Spinal cord (tissue), 10 donors: Measurements from ENCODE around the gene HECW1. TPM values are rescaled to one million over a fixed set of nuclear protein-coding genes. Genes with fewer than 3 reads are reported as not detected.
"Not testable (repeated sequence)": the region's sequence is repeated elsewhere in the genome, so short reads cannot be mapped to it uniquely, and the experiment has no call there.

Experiments used
- DNase-seq, 6 donors: peaks; one replicate each; pipeline versions ENCODE4 v3.0.0 to v3.0.0-alpha.2; 2013 to 2015; ENCODE audit warnings: low spot score in 6 of 6, low read depth in 4 of 6
- H3K27ac ChIP-seq: one replicate; pipeline ENCODE4 v1.5.1; 2013; ENCODE audit warnings: low read depth, low read length, control low read depth
- H3K27me3 ChIP-seq: one replicate; pipeline ENCODE4 v1.6.1; 2013; ENCODE audit warnings: low read length; ENCODE audit not compliant: control insufficient read depth, insufficient read depth
- H3K36me3 ChIP-seq: one replicate; pipeline ENCODE4 v1.6.1; 2013; ENCODE audit warnings: low read length; ENCODE audit not compliant: control insufficient read depth, insufficient read depth
- H3K4me1 ChIP-seq: one replicate; pipeline ENCODE4 v1.6.1; 2013; ENCODE audit warnings: low read length; ENCODE audit not compliant: control insufficient read depth, insufficient read depth
- H3K4me3 ChIP-seq: one replicate; pipeline ENCODE4 v1.5.1; 2013; ENCODE audit warnings: low read depth, low read length, control low read depth
- H3K9me3 ChIP-seq: one replicate; pipeline ENCODE4 v1.6.1; 2013; ENCODE audit warnings: low read length; ENCODE audit not compliant: control insufficient read depth, insufficient read depth
- WGBS: methylation state at CpG from one replicate; pipeline ENCODE4 v1.1.5; 2013; ENCODE audit warnings: missing lambda C conversion rate; ENCODE audit not compliant: insufficient coverage; 5-methylcytosine and 5-hydroxymethylcytosine counted together
- polyA plus RNA-seq, 2 donors: library from polyadenylated mRNA; unstranded; fragments of 120-200 nt; gene quantifications; one replicate each; pipeline ENCODE4 v1.2.1, GENCODE V29; 2013; ENCODE audit not compliant: insufficient read length in 2 of 2
- total RNA-seq, 2 donors: library from RNA; depleted of rRNA in 1 of 2; stranded (reverse); fragments of 120-200 nt in 1 of 2; fragments of >200 nt in 1 of 2; gene quantifications; one replicate each; pipeline versions ENCODE4 v1.2.3 to v1.2.4, GENCODE V29; 2013 to 2014
- donor health status: healthy.

HECW1 gene
- total and polyA plus RNA-seq, 4 donors, result 10.7 to 23.5 (median 18.4) TPM

GRCh38 chr7:43345696-43346095 is 233.2 kb downstream of the HECW1 start:
- not testable (repeated sequence) for H3K4me3 ChIP-seq, H3K27me3 ChIP-seq, H3K36me3 ChIP-seq, DNase-seq, H3K9me3 ChIP-seq, H3K4me1 ChIP-seq, H3K27ac ChIP-seq
- WGBS, result no CpG with 5 or more reads among the region's 1 CpG

GRCh38 chr7:43351683-43352082 is 239.2 kb downstream of the HECW1 start:
- Histone ChIP-seq H3K4me3 (no peak overlapping the region), H3K4me1 (no peaks in the 10 kb centered on the region), H3K36me3 (no peaks in the 10 kb centered on the region), H3K27ac (no peak overlapping the region), H3K27me3 (no peaks in the 10 kb centered on the region), H3K9me3 (no peaks in the 10 kb centered on the region)
- 94% methylated on average over 3 of the region's 3 CpGs for WGBS
- no peak for DNase-seq

- Histone ChIP-seq H3K27me3 (no peaks in the 10 kb centered on the region), H3K9me3 (no peaks in the 10 kb centered on the region), H3K36me3 (no peaks in the 10 kb centered on the region), H3K4me1 (no peaks in the 10 kb centered on the region), H3K27ac (no peak overlapping the region), H3K4me3 (no peak overlapping the region)
- 100% methylated on average over 1 of the region's 1 CpG for WGBS
- DNase-seq, result no peak
These were observed 241.5 kb downstream of the HECW1 start for GRCh38 chr7:43353902-43354301.

DNA sequence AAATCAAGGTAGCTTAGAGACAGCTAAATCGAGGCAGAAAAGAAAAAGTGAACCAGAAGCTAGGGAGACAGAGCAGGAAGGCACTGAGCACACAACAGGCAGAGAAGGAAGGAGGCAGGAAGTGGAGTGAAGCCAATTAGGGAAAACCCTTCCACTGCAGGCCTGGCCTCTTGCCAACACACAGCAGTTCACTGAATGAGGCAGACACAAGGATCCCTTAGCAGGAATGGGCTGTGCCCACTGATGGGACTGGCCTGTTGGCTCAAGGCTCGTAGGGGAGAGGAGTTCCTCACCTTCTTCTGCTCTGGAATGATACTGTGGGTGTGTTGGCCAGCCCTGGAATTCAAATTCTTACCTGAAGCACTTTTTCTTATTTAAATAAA is 250.2 kb downstream of the HECW1 start:
- H3K27ac ChIP-seq, result no peak overlapping the region
- DNase-seq, result peak in 3 of 6 donors; percentile 7 to 86 (median 77)
- no peaks in the 10 kb centered on the region for H3K27me3 ChIP-seq
- 80% methylated on average over 1 of the region's 2 CpGs for WGBS
- peaks cover 5% of the 10 kb centered on the region for H3K36me3 ChIP-seq
- H3K9me3 ChIP-seq, result no peaks in the 10 kb centered on the region
- peaks cover 8% of the 10 kb centered on the region for H3K4me1 ChIP-seq
- no peak overlapping the region for H3K4me3 ChIP-seq

DNA sequence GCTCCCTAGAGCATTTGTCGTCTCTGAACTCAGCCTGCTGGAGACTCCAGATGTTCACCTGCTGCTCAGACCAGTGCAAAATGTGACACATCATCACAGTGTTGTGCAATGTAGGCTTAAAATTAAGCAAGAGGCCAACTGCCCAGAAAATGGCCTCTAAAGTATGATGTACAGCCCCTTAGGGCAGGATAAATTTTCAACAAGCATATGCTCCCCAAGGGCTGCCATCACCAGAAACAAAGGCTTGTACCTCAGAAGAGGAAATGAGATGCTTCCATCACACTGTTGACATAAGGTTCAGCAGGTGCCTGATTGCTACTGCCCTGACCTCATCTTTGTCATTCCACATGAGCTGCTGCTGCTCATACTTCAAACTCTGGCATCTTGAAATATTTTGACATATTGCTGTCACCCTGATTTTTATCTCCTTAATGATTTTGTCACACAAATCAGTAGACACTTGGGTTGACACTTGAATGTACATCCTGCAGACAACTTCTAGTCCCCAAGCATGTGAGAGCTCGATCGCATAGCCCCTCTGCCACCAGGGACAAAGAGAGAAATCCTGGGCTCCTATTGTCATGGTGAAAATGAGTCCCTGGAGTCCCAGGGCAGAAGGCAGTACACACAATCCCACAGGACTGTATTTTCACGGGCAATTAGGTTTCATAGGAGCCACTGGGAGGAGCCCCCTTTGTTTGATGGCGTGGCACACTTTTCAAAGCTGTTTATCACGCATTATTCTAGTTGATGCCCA is 250.8 kb downstream of the HECW1 start:
- DNase-seq, result peak in 1 of 6 donors; percentile 47
- WGBS, result 40% methylated on average over 6 of the region's 6 CpGs
- Histone ChIP-seq H3K27ac (no peak overlapping the region), H3K9me3 (no peaks in the 10 kb centered on the region), H3K4me3 (no peak overlapping the region), H3K36me3 (peaks cover 5% of the 10 kb centered on the region), H3K27me3 (no peaks in the 10 kb centered on the region), H3K4me1 (peaks cover 8% of the 10 kb centered on the region)

- H3K27me3 ChIP-seq, result no peaks in the 10 kb centered on the region
- peaks cover 8% of the 10 kb centered on the region for H3K4me1 ChIP-seq
- no peak overlapping the region for H3K27ac ChIP-seq
- no peaks in the 10 kb centered on the region for H3K9me3 ChIP-seq
- WGBS, result 98% methylated on average over 5 of the region's 7 CpGs
- peaks cover 5% of the 10 kb centered on the region for H3K36me3 ChIP-seq
- H3K4me3 ChIP-seq, result no peak overlapping the region
- DNase-seq, result no peak
These were observed 251.9 kb downstream of the HECW1 start for GRCh38 chr7:43364391-43364790.

DNA sequence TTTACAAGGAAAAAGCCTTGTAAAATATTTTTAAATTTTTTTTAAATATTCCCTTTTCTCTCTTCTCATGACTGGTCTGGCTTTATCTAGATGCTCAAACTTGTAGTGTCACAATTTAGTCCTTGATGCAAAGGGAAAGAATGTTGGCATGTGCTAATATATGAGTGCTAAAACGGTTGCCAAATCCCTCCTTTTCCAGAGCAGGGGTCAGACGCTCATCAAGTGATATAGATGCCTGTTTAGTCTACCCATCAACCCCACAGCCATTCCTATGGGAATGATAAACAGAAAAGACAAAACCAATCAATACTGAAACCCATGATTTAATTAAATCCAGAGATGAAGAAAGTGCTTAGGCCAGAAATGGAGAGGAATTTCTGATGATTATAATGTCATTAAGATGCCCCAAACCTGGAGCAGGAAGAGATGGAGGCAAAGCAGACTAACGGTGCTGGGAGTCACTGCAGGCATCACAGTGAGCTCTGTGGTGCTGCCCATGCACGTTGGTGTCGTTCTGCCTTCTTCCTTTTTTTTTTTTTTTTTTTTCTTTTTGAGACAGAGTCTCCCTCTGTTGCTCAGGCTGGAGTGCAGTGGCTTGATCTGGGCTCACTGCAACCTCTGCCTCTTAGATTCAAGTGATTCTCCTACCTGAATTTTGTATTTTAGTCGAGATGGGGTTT is 260.4 kb downstream of the HECW1 start:
- no peak overlapping the region for H3K27ac ChIP-seq
- 36% methylated on average over 4 of the region's 6 CpGs for WGBS
- no peaks in the 10 kb centered on the region for H3K9me3 ChIP-seq
- DNase-seq, result no peak
- H3K4me3 ChIP-seq, result no peak overlapping the region
- H3K27me3 ChIP-seq, result no peaks in the 10 kb centered on the region
- H3K36me3 ChIP-seq, result no peaks in the 10 kb centered on the region
- H3K4me1 ChIP-seq, result no peaks in the 10 kb centered on the region

DNA sequence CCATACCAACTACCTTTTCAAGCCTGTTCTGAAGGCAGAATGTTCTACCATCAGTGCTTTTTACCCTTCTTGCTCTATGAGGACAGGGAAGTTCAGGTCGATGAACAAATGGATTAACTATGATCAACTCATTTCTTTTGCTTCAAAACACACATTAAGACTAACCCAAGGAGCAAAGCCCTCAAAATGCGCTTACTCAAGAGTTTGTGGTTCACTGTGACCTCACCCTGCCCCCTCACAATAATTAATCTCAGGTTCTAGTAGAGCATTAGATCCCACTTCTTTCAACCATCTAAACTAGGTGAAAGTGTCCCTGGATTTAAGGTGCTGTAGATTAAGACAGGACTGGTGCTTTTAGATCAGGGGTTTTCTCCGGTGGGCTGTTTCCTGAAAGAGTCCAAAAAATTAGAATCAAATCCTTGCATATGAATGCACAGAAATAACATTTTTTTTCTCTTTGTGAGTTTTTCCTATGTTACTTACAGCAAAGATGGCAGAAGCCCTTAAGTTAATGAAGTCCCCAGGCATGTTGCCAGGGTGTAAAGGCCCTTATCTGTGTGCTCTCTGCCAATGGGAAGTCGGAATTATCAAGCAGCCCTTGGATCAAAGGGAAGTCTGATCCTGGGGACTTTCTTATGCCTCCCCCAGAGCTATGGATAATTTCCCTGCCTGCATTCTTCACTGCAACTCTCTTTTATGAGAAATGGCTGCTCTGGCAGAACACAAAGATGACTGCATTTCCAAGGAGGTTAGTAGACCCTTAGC is 264.9 kb downstream of the HECW1 start:
- no peak for DNase-seq
- Histone ChIP-seq H3K27me3 (no peaks in the 10 kb centered on the region), H3K36me3 (no peaks in the 10 kb centered on the region), H3K9me3 (no peaks in the 10 kb centered on the region), H3K4me3 (no peak overlapping the region), H3K4me1 (no peaks in the 10 kb centered on the region), H3K27ac (no peak overlapping the region)
- 75% methylated on average over 2 of the region's 4 CpGs for WGBS

- DNase-seq, result no peak
- WGBS, result 64% methylated on average over 2 of the region's 2 CpGs
- Histone ChIP-seq H3K27me3 (no peaks in the 10 kb centered on the region), H3K27ac (no peak overlapping the region), H3K36me3 (no peaks in the 10 kb centered on the region), H3K4me3 (no peak overlapping the region), H3K4me1 (no peaks in the 10 kb centered on the region), H3K9me3 (no peaks in the 10 kb centered on the region)
These were observed 266.8 kb downstream of the HECW1 start for GRCh38 chr7:43379210-43379609.
